ENCODE data around the gene PACRG.

DNA sequence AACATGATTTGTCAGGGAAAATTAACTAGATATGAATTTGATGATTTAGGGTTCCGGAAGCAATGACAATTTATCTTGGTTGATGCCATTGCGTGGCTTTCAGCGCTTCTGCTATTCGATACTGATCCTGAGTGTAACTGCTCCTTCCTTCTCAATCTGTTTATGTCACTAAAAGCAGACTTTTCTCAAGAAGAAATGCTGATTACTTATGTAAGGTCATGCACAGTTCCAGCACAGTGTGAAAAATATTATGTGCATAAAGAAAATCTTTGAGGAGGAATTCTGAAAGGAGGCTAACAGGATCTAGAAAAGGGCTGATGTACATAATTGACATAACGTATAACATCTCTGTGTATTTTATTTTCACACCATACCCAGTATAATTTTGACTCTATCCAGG, 336.6 kb downstream of the PACRG start:
- no peak for TF ChIP-seq ZFP3 (CRISPR knock-in tag; IDR thresholded peaks at IDR 0.05)
- no peak for TF ChIP-seq RARB (CRISPR knock-in tag; IDR thresholded peaks at IDR 0.05)
- TF ChIP-seq, protein P1, sequence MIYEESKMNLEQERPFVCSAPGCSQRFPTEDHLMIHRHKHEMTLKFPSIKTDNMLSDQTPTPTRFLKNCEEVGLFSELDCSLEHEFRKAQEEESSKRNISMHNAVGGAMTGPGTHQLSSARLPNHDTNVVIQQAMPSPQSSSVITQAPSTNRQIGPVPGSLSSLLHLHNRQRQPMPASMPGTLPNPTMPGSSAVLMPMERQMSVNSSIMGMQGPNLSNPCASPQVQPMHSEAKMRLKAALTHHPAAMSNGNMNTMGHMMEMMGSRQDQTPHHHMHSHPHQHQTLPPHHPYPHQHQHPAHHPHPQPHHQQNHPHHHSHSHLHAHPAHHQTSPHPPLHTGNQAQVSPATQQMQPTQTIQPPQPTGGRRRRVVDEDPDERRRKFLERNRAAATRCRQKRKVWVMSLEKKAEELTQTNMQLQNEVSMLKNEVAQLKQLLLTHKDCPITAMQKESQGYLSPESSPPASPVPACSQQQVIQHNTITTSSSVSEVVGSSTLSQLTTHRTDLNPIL (CRISPR knock-in tag; IDR thresholded peaks at IDR 0.05; ENCODE audit: low read depth): no peak
- TF ChIP-seq, protein P2, sequence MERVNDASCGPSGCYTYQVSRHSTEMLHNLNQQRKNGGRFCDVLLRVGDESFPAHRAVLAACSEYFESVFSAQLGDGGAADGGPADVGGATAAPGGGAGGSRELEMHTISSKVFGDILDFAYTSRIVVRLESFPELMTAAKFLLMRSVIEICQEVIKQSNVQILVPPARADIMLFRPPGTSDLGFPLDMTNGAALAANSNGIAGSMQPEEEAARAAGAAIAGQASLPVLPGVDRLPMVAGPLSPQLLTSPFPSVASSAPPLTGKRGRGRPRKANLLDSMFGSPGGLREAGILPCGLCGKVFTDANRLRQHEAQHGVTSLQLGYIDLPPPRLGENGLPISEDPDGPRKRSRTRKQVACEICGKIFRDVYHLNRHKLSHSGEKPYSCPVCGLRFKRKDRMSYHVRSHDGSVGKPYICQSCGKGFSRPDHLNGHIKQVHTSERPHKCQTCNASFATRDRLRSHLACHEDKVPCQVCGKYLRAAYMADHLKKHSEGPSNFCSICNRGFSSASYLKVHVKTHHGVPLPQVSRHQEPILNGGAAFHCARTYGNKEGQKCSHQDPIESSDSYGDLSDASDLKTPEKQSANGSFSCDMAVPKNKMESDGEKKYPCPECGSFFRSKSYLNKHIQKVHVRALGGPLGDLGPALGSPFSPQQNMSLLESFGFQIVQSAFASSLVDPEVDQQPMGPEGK (CRISPR knock-in tag; IDR thresholded peaks at IDR 0.05; ENCODE audit: borderline replicate concordance): no peak
- no peak for TF ChIP-seq ESRRG (CRISPR knock-in tag; IDR thresholded peaks at IDR 0.05)
- TF ChIP-seq ARNTL (CRISPR knock-in tag; IDR thresholded peaks at IDR 0.05; ENCODE audit: borderline replicate concordance, low read depth): no peak
- no peak for TF ChIP-seq SNAI2 (CRISPR knock-in tag; IDR thresholded peaks at IDR 0.05)
- TF ChIP-seq GLIS3 (CRISPR knock-in tag; IDR thresholded peaks at IDR 0.05): no peak
